Thoracic aorta (tissue), 2 donors: ENCODE measurements around the gene POSTN. TPM values are rescaled to one million over a fixed set of nuclear protein-coding genes. Genes with fewer than 3 reads are reported as not detected.
A peak's percentile ranks its signal among the peaks of the same experiment; 100 is the strongest.

Experiments
- ATAC-seq: fragments of 150-250 bp; one replicate; pipeline ENCODE4 v1.8.0; 2017; ENCODE audit warnings: low read depth; ENCODE audit not compliant: insufficient number of reproducible peaks, low FRiP score
- DNase-seq: peaks from one replicate; pipeline ENCODE4 v3.0.0-alpha.2; 2020; ENCODE audit warnings: low spot score
- H3K27ac ChIP-seq, 2 donors: fragments of 200-600 bp; sonication (generic); 1 replicate in 1 of 2; 2 replicates in 1 of 2; pipeline ENCODE4 v1.5.1; 2016; ENCODE audit warnings: mild to moderate bottlenecking in 2 of 2, moderate library complexity in 2 of 2
- H3K27me3 ChIP-seq: fragments of 200-600 bp; sonication (generic); replicated peaks from 2 replicates; pipeline ENCODE4 v1.6.0; 2016; ENCODE audit warnings: mild to moderate bottlenecking; ENCODE audit not compliant: insufficient read depth
- H3K36me3 ChIP-seq: fragments of 200-600 bp; sonication (generic); one replicate; pipeline ENCODE4 v1.5.1; 2016
- H3K4me1 ChIP-seq, 2 donors: fragments of 200-600 bp; sonication (generic); 1 replicate in 1 of 2; 2 replicates in 1 of 2; pipeline versions ENCODE4 v1.5.1 to v1.6.0; 2016; ENCODE audit warnings: low read depth in 2 of 2, mild to moderate bottlenecking in 1 of 2; ENCODE audit not compliant: control insufficient read depth in 1 of 2
- H3K4me3 ChIP-seq: fragments of 200-600 bp; sonication (generic); 2 replicates; pipeline ENCODE4 v1.5.1; 2016; ENCODE audit warnings: mild to moderate bottlenecking
- H3K9me3 ChIP-seq: fragments of 200-600 bp; sonication (generic); 2 replicates; pipeline ENCODE4 v1.5.1; 2016
- total RNA-seq, 2 donors: library from RNA; depleted of rRNA; stranded (reverse); fragments of >200 nt; gene quantifications; one replicate each; pipeline versions ENCODE4 v1.1.0 to v1.2.3, GENCODE V29; 2016
- TF ChIP-seq, protein P1 (sequence below): fragments of 200-600 bp; sonication (generic); IDR thresholded peaks from one replicate; pipeline ENCODE4 v1.5.1; 2019; ENCODE audit warnings: antibody characterized with exemption

POSTN gene
- total RNA-seq, 2 donors from 2014 or later = 145 to 191 TPM

GRCh38 chr13:37529751-37530385, 68.7 kb downstream of the POSTN start:
- Histone ChIP-seq H3K4me3 (no peak overlapping the region), H3K36me3 (no peaks in the 10 kb centered on the region), H3K4me1 (peaks cover 0 to 15% of the 10 kb centered on the region in 2 donors), H3K27me3 (no peaks in the 10 kb centered on the region), H3K27ac (no peak overlapping the region), H3K9me3 (peaks cover 5% of the 10 kb centered on the region)
- DNase-seq = no peak
- no peak for ATAC-seq
- TF ChIP-seq, protein P1, sequence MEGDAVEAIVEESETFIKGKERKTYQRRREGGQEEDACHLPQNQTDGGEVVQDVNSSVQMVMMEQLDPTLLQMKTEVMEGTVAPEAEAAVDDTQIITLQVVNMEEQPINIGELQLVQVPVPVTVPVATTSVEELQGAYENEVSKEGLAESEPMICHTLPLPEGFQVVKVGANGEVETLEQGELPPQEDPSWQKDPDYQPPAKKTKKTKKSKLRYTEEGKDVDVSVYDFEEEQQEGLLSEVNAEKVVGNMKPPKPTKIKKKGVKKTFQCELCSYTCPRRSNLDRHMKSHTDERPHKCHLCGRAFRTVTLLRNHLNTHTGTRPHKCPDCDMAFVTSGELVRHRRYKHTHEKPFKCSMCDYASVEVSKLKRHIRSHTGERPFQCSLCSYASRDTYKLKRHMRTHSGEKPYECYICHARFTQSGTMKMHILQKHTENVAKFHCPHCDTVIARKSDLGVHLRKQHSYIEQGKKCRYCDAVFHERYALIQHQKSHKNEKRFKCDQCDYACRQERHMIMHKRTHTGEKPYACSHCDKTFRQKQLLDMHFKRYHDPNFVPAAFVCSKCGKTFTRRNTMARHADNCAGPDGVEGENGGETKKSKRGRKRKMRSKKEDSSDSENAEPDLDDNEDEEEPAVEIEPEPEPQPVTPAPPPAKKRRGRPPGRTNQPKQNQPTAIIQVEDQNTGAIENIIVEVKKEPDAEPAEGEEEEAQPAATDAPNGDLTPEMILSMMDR = no peak

- no peaks in the 10 kb centered on the region for H3K36me3 ChIP-seq
- peaks cover 0 to 21% of the 10 kb centered on the region in 2 donors for H3K4me1 ChIP-seq
- H3K4me3 ChIP-seq = no peak overlapping the region
- no peaks in the 10 kb centered on the region for H3K27me3 ChIP-seq
- ATAC-seq (no peak), DNase-seq (no peak)
- H3K27ac ChIP-seq = peak overlapping the region; percentile 2 to 17
- TF ChIP-seq, protein P1 = no peak
- H3K9me3 ChIP-seq = peaks cover 5% of the 10 kb centered on the region
Observed at GRCh38 chr13:37526710-37527473, 71.7 kb downstream of the POSTN start.

- Histone ChIP-seq H3K27me3 (no peaks in the 10 kb centered on the region), H3K36me3 (no peaks in the 10 kb centered on the region), H3K27ac (no peak overlapping the region), H3K9me3 (no peaks in the 10 kb centered on the region), H3K4me3 (no peak overlapping the region), H3K4me1 (peaks cover 3 to 17% of the 10 kb centered on the region in 2 donors)
- TF ChIP-seq, protein P1 = no peak
- DNase-seq = no peak
- no peak for ATAC-seq
Observed at GRCh38 chr13:37515226-37515625, 83.3 kb downstream of the POSTN start.
